ENCODE results near the gene TUSC1.
"Not testable (repeated sequence)": the region's sequence is repeated elsewhere in the genome, so short reads cannot be mapped to it uniquely, and the experiment has no call there.

TUSC1 gene

GRCh38 chr9:25678147-25678666, at the start of gene TUSC1:
Gene TUSC1 (minus strand): TSS chr9:25678444. CDS start chr9:25678312, 132 bp downstream.
- DNase-seq = peak in 1 of 2 donors; percentile 13

GRCh38 chr9:25726871-25727410, 48.7 kb upstream of the TUSC1 start:
- no peak for DNase-seq

DNA sequence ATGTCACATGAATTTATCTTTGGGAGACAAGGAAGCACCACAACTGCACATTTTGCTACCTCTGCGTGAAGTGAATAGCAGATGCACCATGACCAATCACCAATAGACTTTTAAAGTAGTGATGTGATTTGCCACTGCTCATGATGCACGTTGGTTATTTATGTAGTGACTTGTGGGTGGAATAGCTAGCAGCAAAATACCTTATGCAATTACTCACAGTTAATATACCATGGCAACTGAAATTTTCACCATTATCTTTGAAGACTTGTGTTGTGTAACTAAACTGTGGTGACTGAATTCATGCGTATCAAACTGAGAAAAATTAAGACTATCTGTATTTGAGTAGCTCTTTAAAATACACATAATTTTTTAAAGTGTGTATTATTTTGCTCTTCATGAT, 46.2 kb upstream of the TUSC1 start:
- DNase-seq = no peak

GRCh38 chr9:25716220-25716872, 38.1 kb upstream of the TUSC1 start:
- DNase-seq = no peak

DNA sequence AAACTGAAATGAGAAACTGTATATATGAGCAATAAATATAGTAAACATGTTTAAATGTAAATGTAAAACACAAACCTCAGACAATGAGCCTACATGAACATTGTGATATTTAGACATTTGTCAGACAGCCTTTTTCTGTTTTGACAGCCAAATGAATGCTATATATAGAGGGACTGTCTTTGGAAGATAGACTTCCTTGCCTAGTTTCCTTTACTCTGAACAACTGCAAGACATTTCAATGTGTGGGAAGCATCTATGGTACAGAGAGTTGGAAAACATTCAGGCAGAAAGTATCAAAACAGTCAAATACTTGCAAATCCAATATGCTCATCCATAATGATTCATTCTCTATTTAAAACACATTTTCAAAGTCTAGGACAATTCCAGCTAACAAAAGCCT, 31.7 kb upstream of the TUSC1 start:
- no peak for DNase-seq

DNA sequence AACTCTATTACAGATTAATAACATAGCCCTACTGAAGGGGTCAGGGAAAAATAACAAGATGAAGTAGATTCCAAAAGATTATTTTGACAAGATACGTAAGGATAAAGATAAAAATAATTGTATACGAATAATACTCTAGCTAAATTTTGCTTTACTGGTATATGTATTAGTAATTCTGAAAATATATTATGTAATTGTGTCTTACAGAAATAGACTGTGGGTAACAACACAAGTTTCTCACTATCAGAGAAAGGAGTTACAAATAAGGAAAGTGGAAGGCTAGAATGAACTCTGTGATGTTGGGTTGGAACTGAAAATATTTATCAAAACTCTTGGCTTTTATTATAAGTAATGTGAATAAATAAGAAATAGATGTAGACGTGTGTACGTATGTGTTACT, 26.6 kb upstream of the TUSC1 start:
- no peak for DNase-seq

- DNase-seq = no peak
Measured at GRCh38 chr9:25703701-25704357, 25.6 kb upstream of the TUSC1 start.

- no peak for DNase-seq
Measured at GRCh38 chr9:25702536-25702935, 24.3 kb upstream of the TUSC1 start.

DNA sequence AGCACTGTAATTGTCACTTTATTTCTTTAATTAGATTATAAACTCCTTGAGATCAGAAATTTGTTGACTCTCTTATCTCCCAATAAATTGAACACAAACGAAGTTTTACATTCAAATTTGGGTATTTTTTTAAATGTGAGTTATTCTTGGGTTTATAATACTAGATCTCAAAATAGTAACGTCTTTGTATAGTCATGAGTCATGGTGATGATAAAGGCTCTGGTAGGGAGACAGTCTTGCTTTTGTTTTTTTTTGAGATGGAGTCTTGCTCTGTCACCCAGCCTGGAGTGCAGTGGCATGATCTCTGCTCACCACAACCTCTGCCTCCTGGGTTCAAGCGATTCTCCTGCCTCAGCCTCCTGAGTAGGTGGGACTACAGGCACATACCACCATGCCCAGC, 22.7 kb upstream of the TUSC1 start:
- DNase-seq = not testable (repeated sequence)

DNA sequence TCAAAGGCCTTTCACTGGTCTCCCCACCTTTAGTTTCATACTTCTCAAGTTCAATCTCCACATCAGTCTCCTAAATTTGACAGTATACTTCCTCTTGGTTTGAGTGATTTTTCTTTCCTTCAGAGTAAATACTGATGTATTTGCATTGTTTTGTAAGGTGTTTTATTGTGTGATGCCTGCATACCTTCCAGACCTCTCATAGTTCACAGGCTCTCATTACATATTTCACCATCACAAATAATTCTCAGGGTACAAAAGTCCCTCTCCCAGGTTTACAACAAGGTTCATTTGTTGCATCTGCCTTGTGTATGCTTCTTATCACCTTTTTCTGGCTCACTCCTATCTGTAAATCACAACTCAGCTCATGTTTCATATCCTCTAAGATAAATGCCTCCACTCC, 22.2 kb upstream of the TUSC1 start:
- no peak for DNase-seq

GRCh38 chr9:25691786-25692185, 13.5 kb upstream of the TUSC1 start:
- no peak for DNase-seq

DNA sequence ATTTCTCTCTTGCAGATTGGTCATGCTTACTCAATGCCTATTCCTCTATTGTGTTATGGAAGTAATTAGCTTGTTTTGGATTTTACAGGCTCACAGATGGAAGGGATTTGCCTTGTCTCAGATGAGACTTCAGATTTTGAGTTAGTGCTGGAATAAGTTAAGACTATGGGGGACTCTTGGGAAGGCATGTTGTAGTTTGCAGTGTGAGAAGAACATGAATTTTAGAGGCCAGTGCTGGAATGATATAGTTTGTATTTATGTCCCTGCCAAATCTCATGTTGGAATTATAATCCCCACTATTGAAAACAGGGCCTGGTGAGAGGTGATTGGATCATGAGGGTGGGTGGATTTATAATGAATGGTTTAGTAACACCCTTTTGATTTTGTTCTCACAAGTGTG, 6.1 kb upstream of the TUSC1 start:
- no peak for DNase-seq

- no peak for DNase-seq
Measured at GRCh38 chr9:25681266-25681665, 3.0 kb upstream of the TUSC1 start.

GRCh38 chr9:25678846-25679360, 659 bp upstream of the TUSC1 start:
- no peak for DNase-seq

- peak in 1 of 2 donors; percentile 6 for DNase-seq
Measured at GRCh38 chr9:25677301-25678146, 720 bp downstream of the TUSC1 start.

GRCh38 chr9:25675858-25676257, 2.4 kb downstream of the TUSC1 start:
- not testable (repeated sequence) for DNase-seq

- DNase-seq = no peak
Measured at GRCh38 chr9:25658571-25658970, 19.7 kb downstream of the TUSC1 start.

DNA sequence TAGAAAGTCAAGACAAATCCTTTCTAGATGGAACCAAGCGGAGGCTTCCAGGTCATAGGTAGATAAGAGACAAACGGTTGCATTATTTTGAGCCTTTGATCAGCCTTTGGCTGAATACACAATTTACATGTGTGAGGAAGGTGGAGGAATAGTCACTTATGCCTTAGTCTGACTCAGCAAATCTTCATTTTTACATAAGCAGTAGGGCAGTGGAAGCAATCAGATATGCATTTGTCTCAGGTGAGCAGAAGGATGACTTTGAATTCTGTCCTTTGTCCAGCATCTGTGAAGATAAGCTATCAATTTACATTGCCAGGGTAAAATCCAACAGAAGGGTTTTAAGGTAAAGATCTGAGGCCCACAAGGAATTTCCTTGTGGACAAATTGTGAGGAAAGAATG, 23.8 kb downstream of the TUSC1 start:
- DNase-seq = no peak

DNA sequence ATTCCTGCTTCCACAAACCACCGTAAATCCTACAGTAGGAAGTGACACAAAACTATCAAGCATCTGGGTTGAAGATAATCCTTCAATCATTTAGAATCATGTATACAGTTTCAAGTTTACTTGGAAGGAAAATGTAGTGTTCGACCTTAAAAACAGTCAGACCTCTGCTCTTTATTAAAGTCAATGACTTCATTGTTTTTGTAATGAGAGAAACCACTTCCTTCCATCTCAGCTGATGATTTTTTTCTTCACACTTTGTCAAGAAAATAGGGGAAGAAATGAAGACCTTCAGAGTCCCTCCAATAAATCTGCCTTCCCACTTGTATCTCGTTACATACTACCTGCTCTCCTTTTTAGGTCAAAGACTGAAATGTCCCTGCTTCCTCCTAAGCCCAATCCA, 30.1 kb downstream of the TUSC1 start:
- no peak for DNase-seq

- DNase-seq = no peak
Measured at GRCh38 chr9:25636026-25636425, 42.2 kb downstream of the TUSC1 start.

DNA sequence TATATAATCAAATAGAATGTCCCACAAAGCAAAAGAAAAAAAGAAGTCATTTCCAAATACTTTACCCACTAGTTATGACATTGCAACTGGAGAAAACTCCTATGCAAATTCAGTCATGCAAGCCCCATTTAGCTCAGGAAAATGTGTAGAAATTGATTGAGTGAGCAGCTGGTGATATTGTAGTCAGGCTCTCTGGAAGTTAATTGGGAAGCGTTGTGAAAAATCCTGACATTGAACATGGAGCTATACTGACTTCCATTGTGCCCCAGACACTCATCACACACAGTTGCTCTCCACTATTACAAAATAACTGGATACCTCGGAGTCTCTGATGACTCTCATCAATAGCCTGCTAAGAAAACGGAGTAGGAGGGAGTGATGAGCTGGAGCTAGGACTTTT, 49.0 kb downstream of the TUSC1 start:
- no peak for DNase-seq
